Measurements from ENCODE around the gene ADAMTS3.

The ADAMTS3 gene

DNA sequence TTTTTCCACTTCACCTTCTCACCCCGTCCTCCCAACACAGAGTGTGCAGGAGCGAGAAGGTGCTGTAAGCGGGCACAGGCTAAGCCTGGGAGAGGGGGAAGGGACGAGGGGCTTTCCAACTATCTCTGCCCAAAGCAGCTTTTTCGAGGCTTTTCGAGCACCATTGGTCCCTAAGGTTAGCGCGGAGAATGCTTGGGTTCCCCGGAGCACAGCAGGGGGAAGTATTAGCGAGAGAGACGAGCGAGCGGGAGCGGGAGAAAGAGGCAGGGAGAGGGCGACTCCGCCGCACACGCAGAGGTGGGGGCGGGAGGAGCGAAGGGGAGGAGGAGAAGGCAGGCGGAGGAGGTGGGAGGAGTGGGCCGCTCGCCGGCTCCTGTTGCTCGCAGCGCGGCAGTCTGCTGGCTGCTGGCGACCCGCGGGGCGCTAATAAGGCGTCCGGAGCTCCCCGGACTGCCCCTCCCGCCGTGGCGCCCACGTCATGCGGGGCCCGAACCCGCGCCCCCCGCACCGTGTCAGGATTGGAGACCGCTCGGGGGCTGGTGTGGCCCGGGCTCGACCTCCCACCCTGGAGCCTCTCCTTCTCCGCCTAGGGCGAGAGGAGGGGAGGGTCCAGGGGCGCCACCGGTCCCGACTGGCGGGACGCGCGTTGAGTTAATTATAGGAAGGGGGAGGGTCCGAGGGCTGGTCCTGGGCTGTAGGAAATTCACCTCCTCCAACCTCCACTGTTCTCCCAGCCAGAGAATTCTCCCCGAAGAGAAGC is at the start of gene ADAMTS3:
Gene ADAMTS3 (minus strand): TSS at position 263 of the 760 bp plus-strand sequence. CDS start 459 bp downstream, outside the sequence.
- peak in 1 of 2 experiments; percentile 49 for DNase-seq

DNA sequence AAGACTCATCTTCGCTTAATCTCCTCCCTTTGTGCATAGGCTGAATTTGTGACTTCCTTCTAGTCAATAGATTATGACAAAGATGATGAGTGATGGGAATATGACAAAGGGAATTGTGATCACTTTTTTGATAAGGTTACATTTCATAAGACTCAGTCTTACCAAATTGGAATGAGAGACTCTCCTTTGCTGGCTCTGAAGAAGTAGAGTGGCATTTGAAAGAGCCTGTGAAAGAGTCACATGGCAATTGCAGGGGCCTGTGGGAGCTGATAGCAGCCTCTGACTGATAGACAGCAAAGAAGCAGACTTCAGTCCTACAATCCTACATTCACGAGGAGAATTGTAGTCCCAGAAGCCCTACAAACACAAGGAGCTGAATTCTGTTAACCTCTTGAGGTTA is 44.9 kb upstream of the ADAMTS3 start:
- DNase-seq: no peak

DNA sequence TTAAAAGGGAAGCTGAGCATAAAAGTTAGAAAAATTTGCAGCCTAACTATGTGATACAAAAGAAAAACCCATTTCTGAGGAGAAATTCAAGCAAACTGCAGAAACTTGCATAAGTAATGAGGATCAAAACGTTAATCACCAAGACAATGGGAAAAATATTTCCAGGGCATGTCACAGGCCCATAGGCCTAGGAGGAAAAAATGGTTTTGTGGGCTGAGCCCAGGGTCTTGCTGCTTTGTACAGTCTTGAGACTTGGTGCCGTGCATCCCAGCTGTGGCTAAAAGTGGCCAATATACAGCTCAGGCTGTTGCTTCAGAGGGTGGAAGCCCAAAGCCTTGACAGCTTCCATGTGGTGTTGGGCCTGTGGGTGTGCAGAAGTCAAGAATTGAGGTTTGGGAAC is 37.7 kb upstream of the ADAMTS3 start:
- DNase-seq: no peak

DNA sequence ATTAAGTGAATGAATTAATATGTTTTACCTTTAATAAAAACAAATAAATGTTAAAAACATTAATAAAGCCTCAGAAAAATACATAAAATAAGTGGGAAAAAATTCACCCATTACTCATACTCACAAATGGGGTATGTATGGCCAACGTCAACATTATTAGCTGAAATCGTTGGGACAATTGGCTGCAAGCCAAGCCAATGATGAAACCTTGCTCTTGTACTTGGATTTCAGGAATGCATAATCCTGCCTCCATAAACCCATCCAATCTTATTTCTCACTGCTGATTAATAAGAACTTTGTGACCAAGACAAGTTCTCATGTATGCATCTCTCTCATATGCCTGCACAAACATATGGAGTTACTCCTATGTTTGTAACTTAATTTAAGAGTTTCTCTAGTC is 35.3 kb upstream of the ADAMTS3 start:
- no peak for DNase-seq

DNA sequence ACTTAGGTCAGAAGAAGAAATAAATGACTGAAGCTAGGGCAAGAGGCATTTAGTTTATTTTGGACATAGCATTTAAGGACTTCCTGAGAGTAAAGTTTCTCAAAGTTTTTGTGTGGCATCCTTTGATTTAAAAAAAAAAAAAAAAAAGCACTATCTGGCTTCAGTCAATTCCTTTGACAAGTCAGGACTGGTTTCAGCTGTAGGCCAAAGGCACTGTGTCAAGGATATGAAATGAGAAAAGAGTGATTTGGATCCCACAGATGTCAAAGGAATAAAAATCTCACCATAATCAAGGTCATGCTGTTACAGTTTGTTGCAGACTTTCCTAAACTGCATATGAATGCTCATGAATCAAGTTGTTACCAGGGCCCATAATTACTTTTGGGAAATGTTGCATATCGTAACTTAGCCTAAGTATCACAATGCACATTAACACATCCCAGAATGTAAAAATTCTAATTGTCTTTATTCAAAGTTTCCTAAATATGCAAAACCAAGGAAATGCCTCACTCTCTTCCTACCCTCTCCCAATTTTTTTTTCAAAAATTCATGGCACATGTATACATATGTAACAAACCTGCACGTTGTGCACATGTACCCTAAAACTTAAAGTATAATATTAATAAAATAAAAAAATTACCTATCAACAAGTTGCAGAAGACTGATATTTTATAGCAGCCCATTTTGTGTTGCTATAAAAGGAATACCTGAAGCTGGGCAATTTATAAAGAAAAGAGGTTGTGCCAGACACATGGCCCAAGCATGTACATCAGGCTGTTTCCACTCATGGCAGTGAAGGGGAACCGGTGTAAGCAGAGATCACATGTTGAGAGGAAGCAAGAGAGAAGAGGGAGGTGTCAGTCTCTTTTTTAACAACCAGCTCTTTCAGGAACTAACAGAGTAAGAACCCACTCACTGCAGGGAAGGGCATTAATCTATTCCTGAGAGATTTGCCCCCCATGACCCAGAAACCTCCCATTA is 33.7 kb upstream of the ADAMTS3 start:
- no peak for DNase-seq

DNA sequence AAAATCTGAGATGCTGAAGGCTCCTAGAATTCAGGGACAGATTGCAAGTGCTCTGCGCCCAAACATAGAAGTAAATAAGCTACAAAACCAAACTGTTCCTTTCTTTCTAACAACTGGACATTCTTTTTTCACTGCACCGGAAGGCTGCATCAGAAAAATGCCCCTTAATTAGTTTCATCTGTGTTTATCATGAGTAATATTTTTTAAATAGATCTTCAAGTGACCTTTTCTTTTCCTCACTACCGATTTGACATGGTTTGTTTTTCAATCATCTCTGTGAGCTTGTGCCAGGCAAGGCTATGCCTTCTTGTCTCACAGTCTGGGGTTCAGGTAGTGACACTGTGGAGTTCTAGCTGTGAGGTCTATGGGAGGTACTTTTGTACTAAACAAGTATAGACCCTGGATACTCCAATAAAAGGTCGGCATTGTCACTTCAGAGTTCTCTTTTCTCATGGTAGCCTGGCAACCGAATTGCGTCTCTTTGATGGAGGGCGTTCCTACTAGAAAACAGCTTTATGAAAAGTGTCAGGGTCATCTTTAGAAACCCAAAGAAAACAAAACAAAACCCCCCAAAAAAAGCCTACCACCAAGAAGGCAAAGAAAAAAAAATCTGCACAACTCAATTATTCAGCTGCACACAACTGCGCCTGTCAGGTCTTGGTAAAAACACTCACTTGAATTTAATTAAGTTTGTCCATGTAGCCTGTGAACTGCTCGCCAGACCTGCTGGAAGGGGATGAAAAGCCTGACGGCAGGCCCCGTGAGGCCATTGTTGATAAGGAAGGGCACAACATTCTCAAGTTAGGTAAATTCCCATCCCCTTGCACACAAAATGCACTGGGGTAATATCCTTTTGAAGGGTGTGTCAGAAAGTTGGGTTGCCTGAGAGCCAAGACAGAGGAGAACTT is 22.8 kb upstream of the ADAMTS3 start:
- no peak for DNase-seq

DNA sequence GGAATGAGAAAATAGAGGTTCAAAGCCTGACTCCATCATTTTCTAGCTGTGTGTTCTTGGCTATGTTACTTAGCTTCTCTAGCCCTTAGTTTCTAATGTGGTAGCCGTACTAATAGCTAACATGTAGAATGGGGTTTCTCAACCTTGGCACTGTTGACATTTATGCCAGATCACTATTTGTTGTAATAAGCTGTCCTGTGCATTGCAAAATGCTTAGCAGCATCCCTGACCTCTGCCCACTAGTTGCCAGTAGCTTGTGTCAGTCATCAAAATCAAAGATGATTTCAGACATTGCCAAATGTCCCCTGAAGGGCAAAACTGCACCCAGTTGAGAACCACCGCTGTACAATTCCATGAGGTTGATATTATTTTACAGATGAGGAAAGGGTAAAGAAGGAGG is 18.3 kb upstream of the ADAMTS3 start:
- no peak for DNase-seq

DNA sequence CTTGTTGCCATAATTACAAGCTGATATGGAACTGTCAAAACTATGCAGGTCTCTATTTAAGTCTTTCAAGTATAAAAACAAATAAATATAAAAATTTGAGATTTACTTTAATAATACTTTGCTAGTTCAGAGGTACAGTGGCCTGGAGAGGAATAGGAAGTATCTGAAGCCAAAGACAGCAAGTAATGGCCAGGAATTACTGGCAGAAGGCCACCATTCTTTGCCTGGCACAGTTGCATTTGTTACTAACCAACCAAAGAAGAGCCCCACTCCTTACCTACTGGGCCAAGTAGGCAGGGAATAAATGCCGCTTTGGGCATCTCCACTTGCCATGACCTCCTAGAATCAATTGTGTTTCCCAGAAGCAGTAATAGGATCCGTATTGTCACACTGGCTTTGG is 13.8 kb upstream of the ADAMTS3 start:
- DNase-seq: no peak

DNA sequence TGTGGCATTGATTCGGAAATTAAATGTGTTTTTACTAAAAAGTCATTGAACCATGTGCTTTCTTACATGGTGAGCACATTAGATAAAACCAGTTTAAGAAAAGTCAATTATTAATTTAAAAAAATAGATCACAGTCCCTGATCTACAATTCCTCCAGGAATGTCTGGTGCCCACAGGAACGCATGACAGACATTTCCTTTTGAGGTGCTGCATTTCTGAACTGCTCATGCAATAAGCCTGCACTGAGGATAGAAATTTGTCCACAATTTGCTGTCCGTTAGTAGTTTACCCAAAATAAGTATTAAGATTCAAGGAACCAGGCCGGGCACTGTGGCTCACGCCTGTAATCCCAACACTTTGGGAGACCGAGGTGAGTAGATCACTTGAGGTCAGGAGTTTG is 8.2 kb upstream of the ADAMTS3 start:
- no peak for DNase-seq

DNA sequence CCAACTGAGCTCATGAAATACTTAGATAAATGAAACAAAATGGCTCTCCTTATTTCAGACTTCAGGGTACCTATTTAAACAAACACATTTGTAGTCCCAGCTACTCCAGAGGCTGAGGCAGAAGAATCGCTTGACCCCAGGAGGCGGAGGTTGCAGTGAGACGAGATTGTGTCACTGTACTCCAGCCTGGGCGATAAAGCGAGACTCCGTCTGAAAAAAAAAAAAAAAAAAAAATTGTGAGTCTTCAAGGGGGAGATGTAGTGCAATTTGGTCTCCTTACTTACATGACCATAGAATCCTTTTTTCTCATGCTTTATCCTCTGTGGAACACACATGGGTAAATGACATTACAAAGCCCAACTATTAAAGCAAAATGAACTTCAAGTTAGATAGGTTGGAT is 2.3 kb upstream of the ADAMTS3 start:
- DNase-seq: no peak

DNA sequence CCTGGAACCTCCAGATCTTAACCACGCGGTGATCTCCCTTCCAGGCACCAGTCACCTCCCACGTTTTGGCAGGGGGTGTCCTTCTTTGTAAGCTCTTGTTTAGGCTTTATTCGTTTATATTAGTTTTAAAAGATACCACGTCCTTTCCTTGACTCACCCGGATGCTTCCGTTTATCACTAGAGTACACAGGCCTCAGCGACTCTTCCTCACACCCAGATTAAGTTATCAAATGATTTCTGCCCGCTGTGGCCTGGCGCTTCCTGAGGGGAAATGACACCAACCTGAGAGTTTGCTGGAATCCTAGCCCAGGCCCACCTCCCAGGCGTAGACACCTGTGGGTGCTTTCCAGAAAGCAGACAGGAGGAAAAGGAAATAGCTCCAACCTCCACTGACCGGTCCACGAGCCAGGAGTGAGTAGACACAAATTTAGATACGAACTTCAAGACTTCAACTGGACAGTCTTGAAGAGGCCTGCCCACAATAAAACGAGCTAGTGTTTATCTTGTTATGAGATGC is 756 bp upstream of the ADAMTS3 start:
- DNase-seq: no peak

DNA sequence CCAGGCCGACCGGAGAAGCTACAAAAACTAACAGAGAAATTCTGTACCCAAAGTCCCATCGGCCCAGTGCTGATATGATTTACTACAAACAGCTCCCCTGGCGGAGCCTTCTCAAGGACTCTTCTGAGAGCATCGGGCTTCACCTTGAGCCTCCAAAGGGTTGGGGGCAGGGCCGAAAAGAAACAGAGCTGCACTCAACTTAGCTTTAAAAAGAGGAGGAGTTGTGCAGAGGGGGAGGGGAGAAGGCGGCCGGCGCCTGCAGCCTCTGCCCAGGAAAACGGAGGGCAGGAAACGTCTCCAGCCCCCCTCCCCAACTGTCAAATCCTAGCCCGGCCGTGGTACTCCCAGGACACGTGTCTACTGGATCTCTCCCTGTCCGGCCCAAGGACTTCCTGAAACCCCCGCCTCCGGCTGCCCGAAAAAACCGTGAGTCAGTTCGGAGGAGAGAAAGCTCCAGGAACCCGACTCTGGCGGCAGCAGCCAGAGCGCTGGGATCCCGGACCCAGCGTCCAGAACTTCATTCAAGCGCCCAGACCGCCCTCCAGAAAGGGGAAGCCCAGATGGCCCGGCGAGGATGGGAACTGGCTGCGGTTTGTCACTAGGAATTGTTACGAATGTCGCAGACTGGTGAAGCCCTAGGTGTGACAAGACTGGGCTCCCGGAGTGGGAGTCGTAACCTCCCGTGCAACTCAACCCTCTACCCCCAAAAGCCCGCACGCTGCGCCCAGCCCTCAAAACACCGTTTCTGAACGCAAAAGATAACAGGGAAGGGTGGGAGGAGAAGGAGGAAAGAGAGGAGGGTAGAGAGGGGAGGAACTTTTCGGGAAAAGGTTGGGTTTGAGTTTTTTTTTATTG is 973 bp downstream of the ADAMTS3 start:
- peak; percentile 25 to 49 for DNase-seq

DNA sequence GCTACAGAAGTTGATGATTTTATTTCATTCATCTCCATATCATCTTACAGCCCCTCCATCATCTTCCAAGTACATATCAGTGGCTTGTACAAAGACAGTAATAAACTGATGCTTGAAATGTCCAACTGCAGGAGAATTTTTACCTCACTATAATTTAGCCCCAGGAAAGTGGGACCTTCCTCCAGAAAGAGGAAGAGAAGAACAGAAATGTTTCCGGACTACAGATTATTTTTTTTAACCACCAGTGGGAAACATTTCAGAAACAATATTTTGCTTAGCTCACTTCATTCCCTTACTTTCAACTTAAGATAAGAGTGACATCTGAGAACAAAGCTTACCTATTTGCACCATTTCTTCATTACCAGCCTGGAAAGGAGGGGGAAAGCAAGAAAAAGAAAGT is 2.0 kb downstream of the ADAMTS3 start:
- DNase-seq: no peak

DNA sequence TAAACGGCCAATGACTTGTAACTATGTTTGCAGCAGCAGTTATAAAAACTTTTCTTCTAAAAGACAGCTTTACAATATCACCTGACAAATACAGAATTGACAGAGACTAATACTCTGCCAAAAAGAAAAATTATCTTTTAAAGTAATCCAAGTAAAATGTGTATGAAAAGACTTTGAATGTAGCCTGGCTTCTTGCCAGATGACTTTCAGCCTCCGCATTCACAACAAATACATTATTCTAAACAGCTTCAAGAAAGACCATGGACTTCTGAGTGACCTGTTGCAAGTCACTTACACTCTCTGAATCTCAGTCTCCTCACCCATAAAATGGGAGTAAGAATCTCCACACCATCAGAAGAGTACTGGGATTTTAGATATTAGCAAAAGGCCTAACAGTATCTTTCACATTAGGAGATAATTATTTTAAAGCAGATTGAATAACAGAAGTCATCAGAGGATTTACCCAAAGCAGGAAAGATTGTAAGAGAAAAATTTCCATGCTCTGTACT is 2.5 kb downstream of the ADAMTS3 start:
- no peak for DNase-seq

DNA sequence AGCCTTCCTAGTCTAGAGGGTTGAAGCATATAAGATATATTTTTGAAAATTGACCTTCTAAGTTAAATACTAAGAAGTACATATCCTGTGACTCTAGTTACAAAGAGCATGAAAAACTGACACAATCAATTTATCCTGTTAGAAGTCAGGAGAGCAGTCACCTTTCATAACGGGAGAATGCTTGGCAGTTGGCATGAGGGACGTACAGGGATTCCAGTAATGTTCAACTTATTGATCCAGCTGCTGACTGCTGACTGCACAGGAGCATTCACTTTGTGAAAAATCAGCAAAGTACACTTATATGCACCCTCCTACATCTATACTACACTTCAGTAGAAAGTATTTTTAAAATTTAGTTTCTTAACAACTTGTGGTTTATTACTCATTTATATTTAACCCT is 4.2 kb downstream of the ADAMTS3 start:
- DNase-seq: no peak

DNA sequence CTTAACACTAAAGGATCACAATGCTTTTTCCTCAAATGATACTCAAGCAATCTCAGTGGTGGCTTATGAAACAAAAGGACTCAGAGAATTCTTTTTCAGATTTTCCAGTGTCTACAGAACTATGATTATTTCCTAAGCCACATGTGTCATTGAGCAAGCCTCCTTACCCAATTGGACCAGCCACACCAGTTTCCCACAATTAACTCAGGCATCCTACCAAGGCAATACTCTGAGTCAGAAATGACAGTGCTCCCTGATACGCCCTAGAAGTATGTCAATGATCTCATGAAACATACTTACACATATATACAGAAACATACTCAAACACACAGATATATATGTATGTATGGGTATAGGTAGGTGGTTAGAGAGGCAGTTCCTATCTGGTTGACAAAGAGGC is 4.8 kb downstream of the ADAMTS3 start:
- no peak for DNase-seq

DNA sequence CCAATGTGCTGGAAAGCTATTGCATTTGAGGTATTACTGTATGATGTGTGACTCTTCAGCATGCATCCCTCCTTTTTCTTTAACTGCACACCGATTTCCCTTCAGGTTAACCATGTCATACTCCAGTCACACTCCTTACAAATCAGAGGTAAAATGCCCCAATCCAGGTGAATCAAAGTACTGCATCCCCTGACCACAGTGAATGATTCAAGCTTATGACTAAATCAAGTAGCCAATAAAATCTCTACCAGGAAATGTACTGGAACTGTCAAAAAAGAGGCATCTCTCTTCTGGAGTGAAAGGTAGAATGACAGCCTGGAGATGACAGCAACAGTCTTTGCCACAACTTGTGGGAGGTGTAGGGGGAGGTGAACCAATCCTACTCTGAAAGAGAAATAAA is 10.4 kb downstream of the ADAMTS3 start:
- no peak for DNase-seq

DNA sequence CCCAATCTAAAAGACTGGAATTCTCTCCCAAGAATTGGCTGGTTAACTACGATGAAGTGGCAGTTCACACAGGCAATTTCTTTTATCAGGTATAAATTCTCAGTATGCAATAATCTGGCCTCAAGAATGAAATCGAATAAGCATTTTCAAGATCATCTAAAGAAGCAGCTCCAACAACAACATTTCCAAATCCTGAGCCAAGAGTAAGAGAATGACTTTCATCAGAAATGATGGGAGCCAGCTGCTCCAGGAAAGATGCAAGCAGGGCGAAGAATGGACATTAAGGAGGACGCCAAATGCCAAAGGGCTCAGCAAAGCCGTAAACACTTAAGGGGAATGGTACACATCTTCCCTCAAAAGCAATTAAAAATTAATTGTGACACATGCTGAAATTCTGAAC is 12.0 kb downstream of the ADAMTS3 start:
- DNase-seq: no peak

DNA sequence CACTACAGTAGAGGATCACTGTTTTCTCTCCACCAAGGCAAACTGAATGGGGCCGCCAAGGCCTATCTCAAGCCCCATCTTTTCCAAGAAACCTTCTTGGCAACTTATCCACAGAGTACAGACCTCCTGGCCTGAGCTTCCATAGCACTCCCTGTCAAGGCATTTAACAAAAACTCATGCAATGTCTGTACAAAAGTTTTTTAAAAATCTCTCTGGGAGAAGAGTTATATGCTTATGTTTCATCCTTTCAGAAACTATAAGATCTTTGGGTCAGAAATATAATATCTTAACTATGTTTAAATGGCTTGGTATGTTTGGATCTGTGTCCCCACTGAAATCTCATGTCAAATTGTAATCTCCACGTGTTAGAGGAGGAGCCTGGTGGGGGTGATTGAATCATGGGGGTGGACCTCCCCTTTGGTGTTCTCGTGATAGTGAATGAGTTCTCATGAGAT is 13.6 kb downstream of the ADAMTS3 start:
- DNase-seq: no peak

DNA sequence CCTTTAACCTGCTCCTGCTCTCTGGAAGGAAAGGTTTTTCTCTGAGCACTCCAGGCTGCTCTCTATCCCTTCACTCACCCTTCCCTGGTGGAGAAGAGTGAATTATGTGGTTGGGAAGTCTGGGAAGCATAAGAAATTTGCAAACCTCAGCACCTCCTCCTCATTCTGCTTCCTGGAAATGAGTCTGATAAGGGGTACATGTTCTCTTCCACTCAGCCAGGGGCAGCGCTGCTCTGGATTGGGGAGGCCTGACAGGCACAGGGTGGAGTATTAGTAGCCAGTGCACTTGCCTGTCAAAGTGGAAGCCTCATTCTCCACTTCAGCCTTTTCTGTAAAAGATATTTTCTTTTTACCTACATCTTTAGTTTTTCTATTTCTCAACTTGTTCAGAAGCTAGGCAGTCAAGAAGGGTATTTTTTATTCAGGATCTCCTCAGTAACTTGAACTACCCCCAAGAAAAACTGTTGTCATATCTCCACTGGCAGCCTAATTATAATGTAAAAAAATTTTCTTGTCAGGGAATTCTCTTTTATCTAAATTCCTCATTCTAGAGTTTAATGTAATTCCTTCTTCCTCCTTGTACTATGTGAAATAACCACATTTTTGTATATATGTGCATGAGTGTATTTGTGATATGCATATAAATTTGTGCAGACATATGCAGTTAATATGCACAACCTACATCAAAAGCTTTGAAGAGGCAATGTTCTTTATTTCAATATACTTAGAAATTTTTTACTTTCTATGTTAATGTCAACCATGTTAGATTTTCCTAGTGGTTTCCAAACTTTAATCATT is 15.3 kb downstream of the ADAMTS3 start:
- no peak for DNase-seq

DNA sequence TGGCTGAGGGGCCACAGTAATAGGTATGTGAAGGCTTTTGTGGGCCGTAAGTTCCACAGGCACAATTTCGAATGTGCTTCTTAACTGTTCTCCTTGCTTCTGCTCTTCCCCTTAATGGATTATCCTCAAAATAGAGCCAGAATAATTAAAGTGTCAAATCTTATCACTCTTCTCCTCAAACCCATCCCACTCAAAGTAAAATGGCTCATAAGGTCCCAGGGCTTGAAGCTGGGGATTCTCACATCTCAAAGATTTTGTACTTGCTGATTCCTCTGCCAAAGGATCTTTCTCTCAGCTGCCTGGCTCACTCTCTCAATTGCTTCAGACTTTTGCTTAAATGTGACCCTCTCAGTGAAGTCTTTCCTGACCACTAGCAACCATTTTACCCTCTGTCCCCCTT is 16.6 kb downstream of the ADAMTS3 start:
- no peak for DNase-seq

Measured in NCI-H187 (cell line).